Astrocyte (in vitro differentiated cells and primary cell): ENCODE data around the gene CDK16. TPM values are rescaled to one million over a fixed set of nuclear protein-coding genes. Genes with fewer than 3 reads are reported as not detected.

Experiments used
- DNase-seq: peaks from one replicate; pipeline ENCODE4 v3.0.0-alpha.2; 2010; ENCODE audit warnings: low read depth
- FAIRE-seq: peaks from 2 replicates; lab custom pipeline; 2011; peaks lifted over from hg19 to GRCh38; lab: Jason Lieb, UNC
- H2AFZ ChIP-seq: 2 replicates; pipeline ENCODE4 v1.6.0; 2012; ENCODE audit warnings: low read depth, low read length, inconsistent platforms
- H3K27ac ChIP-seq: 2 replicates; pipeline ENCODE4 v1.5.1; 2011; ENCODE audit warnings: low read depth, low read length, inconsistent platforms
- H3K27me3 ChIP-seq: 2 replicates; pipeline ENCODE4 v1.6.0; 2011; ENCODE audit warnings: low read length, inconsistent platforms; ENCODE audit not compliant: insufficient read depth
- H3K36me3 ChIP-seq: 2 replicates; pipeline ENCODE4 v1.5.1; 2011; ENCODE audit warnings: low read length, inconsistent platforms; ENCODE audit not compliant: insufficient read depth
- H3K4me1 ChIP-seq: 2 replicates; pipeline ENCODE4 v1.5.1; 2011; ENCODE audit warnings: low read length, inconsistent platforms; ENCODE audit not compliant: insufficient read depth
- H3K4me2 ChIP-seq: 2 replicates; pipeline ENCODE4 v1.6.0; 2012; ENCODE audit warnings: low read length, inconsistent platforms
- H3K4me3 ChIP-seq: 2 replicates; pipeline ENCODE4 v1.5.1; 2011; ENCODE audit warnings: low read depth, mild to moderate bottlenecking, low read length, inconsistent platforms; ENCODE audit not compliant: insufficient read depth
- H3K79me2 ChIP-seq: 2 replicates; pipeline ENCODE4 v1.6.0; 2012; ENCODE audit warnings: mild to moderate bottlenecking, low read length, inconsistent platforms; ENCODE audit not compliant: insufficient read depth
- H3K9ac ChIP-seq: 2 replicates; pipeline ENCODE4 v1.6.0; 2012; ENCODE audit warnings: mild to moderate bottlenecking, low read length, inconsistent platforms
- H3K9me3 ChIP-seq: 2 replicates; pipeline ENCODE4 v1.5.1; 2012; ENCODE audit warnings: low read depth, mild to moderate bottlenecking, low read length, inconsistent platforms; ENCODE audit not compliant: insufficient read depth
- H4K20me1 ChIP-seq: 2 replicates; pipeline ENCODE4 v1.6.0; 2012; ENCODE audit warnings: low read length, inconsistent platforms; ENCODE audit not compliant: insufficient read depth
- H3K27ac Mint-ChIP-seq: one replicate; pipeline ENCODE4 v1.8.0; 2021; ENCODE audit warnings: mild to moderate bottlenecking, mixed read lengths; ENCODE audit not compliant: unreplicated experiment
- H3K27me3 Mint-ChIP-seq: one replicate; pipeline ENCODE4 v1.8.0; 2021; ENCODE audit warnings: low read depth, mixed read lengths; ENCODE audit not compliant: unreplicated experiment
- H3K36me3 Mint-ChIP-seq: one replicate; pipeline ENCODE4 v1.8.0; 2021; ENCODE audit warnings: low read depth, mixed read lengths; ENCODE audit not compliant: unreplicated experiment
- H3K4me1 Mint-ChIP-seq: one replicate; pipeline ENCODE4 v1.8.0; 2021; ENCODE audit warnings: low read depth, mixed read lengths; ENCODE audit not compliant: unreplicated experiment
- H3K4me3 Mint-ChIP-seq: one replicate; pipeline ENCODE4 v1.8.0; 2021; ENCODE audit warnings: mild to moderate bottlenecking, moderate library complexity, mixed read lengths; ENCODE audit not compliant: unreplicated experiment
- H3K9me3 Mint-ChIP-seq: one replicate; pipeline ENCODE4 v1.8.0; 2021; ENCODE audit warnings: mild to moderate bottlenecking, mixed read lengths; ENCODE audit not compliant: unreplicated experiment
- CTCF ChIP-seq: IDR thresholded peaks from 2 replicates; pipeline ENCODE4 v1.5.1; 2011; ENCODE audit warnings: low read depth, mild to moderate bottlenecking, inconsistent platforms, low read length, moderate library complexity; ENCODE audit not compliant: insufficient read depth
- EZH2 ChIP-seq: IDR thresholded peaks from 2 replicates; pipeline ENCODE4 v1.6.1; 2012; ENCODE audit warnings: mild to moderate bottlenecking, low read length, inconsistent platforms; ENCODE audit not compliant: insufficient read depth
- total RNA-seq: library from RNA; stranded (reverse); gene quantifications from 2 replicates; pipeline ENCODE4 v1.2.1, GENCODE V29; 2021

Gene CDK16
- total RNA-seq, 1 donor from 2014 or later, result 128 TPM

GRCh38 chrX:47226531-47227333 lies 8.3 kb downstream of the CDK16 start:
- H3K27me3 ChIP-seq, result no peaks in the 10 kb centered on the region
- no peak for FAIRE-seq
- H3K27me3 Mint-ChIP-seq, result no peaks in the 10 kb centered on the region
- no peaks in the 10 kb centered on the region for H3K4me1 Mint-ChIP-seq
- peaks cover 13% of the 10 kb centered on the region for H3K79me2 ChIP-seq
- peaks cover 6% of the 10 kb centered on the region for H4K20me1 ChIP-seq
- no peak for DNase-seq
- TF ChIP-seq CTCF, result no peak
- no peak for TF ChIP-seq EZH2
- no peaks in the 10 kb centered on the region for H3K9me3 ChIP-seq
- H2AFZ ChIP-seq, result no peak overlapping the region
- H3K36me3 Mint-ChIP-seq, result no peaks in the 10 kb centered on the region
- peaks cover 1% of the 10 kb centered on the region for H3K9me3 Mint-ChIP-seq
- no peak overlapping the region for H3K4me3 ChIP-seq
- no peak overlapping the region for H3K27ac ChIP-seq
- H3K27ac Mint-ChIP-seq, result peak overlapping the region; percentile 82
- H3K4me2 ChIP-seq, result no peak overlapping the region
- H3K36me3 ChIP-seq, result peaks cover 8% of the 10 kb centered on the region
- no peak overlapping the region for H3K9ac ChIP-seq
- no peaks in the 10 kb centered on the region for H3K4me1 ChIP-seq
- H3K4me3 Mint-ChIP-seq, result no peak overlapping the region

DNA sequence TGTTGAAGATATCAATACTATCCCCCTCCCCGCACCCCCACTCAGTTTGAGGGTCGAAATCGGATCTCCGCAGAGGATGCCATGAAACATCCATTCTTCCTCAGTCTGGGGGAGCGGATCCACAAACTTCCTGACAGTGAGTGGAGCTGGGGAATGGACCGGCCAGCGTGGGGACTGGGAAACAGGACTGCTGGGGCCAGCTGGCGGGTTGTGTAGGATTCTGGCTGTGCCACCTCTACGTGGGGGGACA lies 8.8 kb downstream of the CDK16 start:
- TF ChIP-seq CTCF, result no peak
- no peak for TF ChIP-seq EZH2
- H3K4me3 Mint-ChIP-seq, result no peak overlapping the region
- no peak overlapping the region for H3K27ac Mint-ChIP-seq
- Histone ChIP-seq H2AFZ (no peak overlapping the region), H3K4me1 (no peaks in the 10 kb centered on the region), H3K79me2 (peaks cover 8% of the 10 kb centered on the region), H3K9ac (no peak overlapping the region), H4K20me1 (peaks cover 1% of the 10 kb centered on the region), H3K27me3 (no peaks in the 10 kb centered on the region), H3K27ac (no peak overlapping the region), H3K4me2 (no peak overlapping the region), H3K36me3 (peaks cover 8% of the 10 kb centered on the region), H3K9me3 (no peaks in the 10 kb centered on the region), H3K4me3 (no peak overlapping the region)
- no peaks in the 10 kb centered on the region for H3K36me3 Mint-ChIP-seq
- H3K27me3 Mint-ChIP-seq, result no peaks in the 10 kb centered on the region
- DNase-seq, result no peak
- peak; percentile 34 for FAIRE-seq
- H3K4me1 Mint-ChIP-seq, result peaks cover 2% of the 10 kb centered on the region
- H3K9me3 Mint-ChIP-seq, result peaks cover 1% of the 10 kb centered on the region

DNA sequence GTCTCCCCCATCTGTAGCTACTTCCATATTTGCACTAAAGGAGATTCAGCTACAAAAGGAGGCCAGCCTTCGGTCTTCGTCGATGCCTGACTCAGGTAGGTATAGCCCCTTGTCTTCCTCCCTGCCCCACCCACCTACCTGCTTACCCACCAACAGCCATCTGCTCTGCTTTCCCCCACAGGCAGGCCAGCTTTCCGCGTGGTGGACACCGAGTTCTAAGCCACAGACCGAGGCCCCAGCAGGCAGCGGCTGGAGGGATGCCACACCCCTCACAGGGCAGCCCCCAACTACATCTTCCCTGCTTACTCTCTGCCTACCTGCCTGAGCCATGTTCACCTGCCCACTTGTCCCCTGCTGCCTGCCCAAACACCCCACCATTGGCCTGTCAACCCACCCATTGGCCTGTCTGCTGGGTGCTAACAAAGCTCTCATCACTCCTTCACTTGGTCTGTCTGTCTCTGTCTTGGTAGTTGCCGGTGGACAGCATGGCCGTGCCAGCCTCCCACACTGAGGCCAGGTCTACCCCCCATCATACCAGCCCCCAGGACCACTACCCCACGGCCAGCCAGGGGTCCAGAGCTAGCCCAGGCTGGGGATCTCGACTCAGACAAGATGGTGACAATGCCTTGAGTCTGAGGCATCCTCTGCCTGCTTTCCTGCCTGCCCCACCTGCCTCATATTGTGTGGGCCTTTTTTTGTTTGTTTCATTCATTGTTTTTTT lies 10.2 kb downstream of the CDK16 start:
- H3K27ac Mint-ChIP-seq, result no peak overlapping the region
- H3K4me3 Mint-ChIP-seq, result no peak overlapping the region

More for the DNA sequence above, 10.2 kb downstream of the CDK16 start:
- H4K20me1 ChIP-seq, result no peaks in the 10 kb centered on the region
- H3K27me3 ChIP-seq, result no peaks in the 10 kb centered on the region
- H3K4me1 ChIP-seq, result peaks cover 5% of the 10 kb centered on the region
- FAIRE-seq (peak; percentile 55), DNase-seq (no peak)
- H3K4me2 ChIP-seq, result no peak overlapping the region
- H3K4me1 Mint-ChIP-seq, result peaks cover 2% of the 10 kb centered on the region
- TF ChIP-seq EZH2 (no peak), CTCF (no peak)
- no peaks in the 10 kb centered on the region for H3K27me3 Mint-ChIP-seq
- H3K79me2 ChIP-seq, result peaks cover 1% of the 10 kb centered on the region
- no peak overlapping the region for H3K9ac ChIP-seq
- H3K9me3 Mint-ChIP-seq, result peaks cover 1% of the 10 kb centered on the region
- H3K36me3 Mint-ChIP-seq, result no peaks in the 10 kb centered on the region
- no peaks in the 10 kb centered on the region for H3K9me3 ChIP-seq
- no peak overlapping the region for H3K4me3 ChIP-seq
- H2AFZ ChIP-seq, result no peak overlapping the region
- H3K36me3 ChIP-seq, result peaks cover 8% of the 10 kb centered on the region
- no peak overlapping the region for H3K27ac ChIP-seq
